ENCODE measurements around the gene PLTP. TPM values are rescaled to one million over a fixed set of nuclear protein-coding genes. Genes with fewer than 3 reads are reported as not detected.
"Not testable (repeated sequence)": the region's sequence is repeated elsewhere in the genome, so short reads cannot be mapped to it uniquely, and the experiment has no call there.

Gene PLTP
- total RNA-seq, 1 donor from 2014 or later = 95.4 TPM

GRCh38 chr20:45946149-45946970 lies 34.4 kb upstream of the PLTP start:
- no peak for DNase-seq (ENCODE audit: low spot score)
- intact Hi-C loops (cut with DNase I) = no loop called here
- peak; percentile 87 for ATAC-seq

DNA sequence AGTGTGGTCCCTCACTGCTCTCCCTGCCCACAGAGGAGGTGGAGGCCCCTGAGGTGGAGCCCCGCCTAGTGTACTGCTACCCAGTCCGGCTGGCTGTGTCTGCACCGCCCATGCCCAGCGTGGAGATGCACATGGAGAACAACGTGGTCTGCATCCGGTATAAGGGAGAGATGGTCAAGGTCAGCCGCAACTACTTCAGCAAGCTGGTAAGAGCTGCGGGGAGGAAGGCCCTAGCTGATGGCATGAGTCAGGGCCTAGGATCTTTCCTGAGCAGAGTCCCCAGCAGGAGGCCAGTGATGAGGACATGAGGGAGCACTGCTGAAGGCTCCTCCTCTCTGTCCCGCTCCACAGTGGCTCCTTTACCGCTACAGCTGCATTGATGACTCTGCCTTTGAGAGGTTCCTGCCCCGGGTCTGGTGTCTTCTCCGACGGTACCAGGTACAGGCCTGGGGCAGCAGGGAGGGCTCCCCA lies 33.8 kb upstream of the PLTP start:
- intact Hi-C loops (cut with DNase I) = no loop called here
- ATAC-seq (peak; percentile 7), DNase-seq (ENCODE audit: low spot score) (no peak)

DNA sequence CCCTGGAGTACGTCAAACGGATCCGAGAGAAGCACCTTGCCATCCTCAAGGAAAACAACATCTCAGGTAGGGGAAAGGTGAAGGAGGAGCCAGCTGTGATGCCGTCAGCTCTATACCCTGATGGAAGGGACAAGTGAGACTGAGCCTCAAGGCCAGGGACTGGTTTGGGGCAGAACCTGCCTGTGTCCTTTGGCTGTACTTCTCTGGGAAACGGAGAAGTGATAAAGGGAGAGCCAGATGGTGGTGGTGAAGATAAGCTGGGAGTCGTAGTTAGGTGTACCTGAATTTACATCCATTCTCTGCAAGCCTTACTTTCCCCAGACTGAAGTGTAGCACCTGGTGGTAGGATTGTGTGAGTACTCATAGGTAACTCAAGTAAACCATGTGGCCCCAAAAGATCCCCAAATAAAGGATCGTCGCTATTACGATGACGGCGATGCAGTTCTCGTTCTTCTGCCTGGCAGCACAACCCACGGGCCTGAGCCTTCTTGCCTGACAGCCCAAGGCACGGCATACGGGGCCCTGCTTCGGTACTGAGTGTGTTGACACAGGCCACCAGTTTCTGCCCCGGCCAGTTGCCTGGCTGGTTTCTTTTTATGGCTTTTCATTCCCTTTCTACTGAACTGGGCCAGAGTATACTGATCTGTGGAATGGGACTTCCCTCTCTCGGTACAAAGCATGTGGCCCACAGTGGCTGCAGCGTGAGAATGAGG lies 33.2 kb upstream of the PLTP start:
- intact Hi-C loops (cut with DNase I) = no loop called here
- DNase-seq (ENCODE audit: low spot score) = no peak

DNA sequence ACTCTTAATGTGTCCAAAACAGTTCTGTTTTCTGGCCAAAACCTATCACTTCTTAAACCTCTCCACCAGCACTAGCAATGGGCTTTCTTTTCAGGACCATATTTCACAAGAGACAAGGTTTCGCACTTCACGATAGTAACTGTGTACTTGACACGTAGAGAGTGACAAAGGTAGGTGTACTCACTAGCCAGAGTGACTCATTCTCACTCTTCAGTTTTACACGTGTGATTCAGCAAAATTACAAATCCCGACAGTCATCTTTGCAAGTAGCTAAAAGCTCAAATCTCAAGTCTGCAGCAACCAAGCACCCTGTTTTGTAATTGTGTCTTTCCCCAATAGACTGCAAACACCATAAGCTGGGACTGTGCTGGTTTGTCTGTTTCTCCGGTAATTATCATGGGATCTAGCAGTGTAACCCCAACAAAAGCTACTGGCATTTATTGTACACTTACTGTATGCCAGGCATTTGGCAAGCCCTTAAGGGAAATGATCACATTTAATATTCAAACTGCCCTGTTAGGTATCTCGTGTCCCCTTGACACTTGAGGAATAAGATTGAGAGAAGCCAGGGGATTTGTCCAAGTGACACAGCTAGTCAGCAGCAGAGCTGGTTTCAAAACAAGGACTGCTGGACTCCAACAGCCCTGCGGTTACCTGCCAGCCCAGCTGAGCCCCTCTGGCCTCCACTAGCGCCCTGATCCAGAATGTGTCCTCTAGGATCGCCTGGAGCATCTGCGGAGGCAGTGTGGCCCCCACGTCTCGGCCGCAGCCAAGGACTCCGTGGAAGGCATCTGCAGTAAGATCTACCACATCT lies 32.4 kb upstream of the PLTP start:
- DNase-seq (ENCODE audit: low spot score) = no peak
- no peak for ATAC-seq
- intact Hi-C loops (cut with DNase I) = no loop called here

More for the DNA sequence above, 33.2 kb upstream of the PLTP start:
- ATAC-seq = no peak

- no peak for DNase-seq (ENCODE audit: low spot score)
- no peak for ATAC-seq
- intact Hi-C loops (cut with DNase I) = no loop called here
Measured at GRCh38 chr20:45943613-45944012, 31.7 kb upstream of the PLTP start.

- intact Hi-C loops (cut with DNase I) = no loop called here
- no peak for DNase-seq (ENCODE audit: low spot score)
- ATAC-seq = no peak
Measured at GRCh38 chr20:45940469-45940868, 28.5 kb upstream of the PLTP start.

DNA sequence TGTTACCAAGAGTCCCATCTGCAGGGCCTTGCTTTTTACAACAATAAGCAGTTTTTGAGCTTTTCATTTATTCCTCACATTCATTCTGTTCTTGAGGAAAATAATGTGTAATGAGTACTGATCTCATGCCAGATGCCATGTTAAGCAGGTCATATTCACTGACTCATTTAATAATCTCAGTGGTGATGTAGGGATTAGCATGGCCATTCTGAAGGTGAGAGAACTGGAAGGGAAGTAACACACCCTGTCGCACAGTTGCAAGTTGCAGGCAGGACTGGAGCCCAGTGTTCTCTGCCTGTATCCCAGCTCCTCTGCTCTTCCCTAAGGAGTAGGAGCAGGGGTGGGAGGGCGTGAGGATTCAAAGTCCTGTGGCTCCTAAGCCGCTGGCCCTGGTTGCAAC lies 28.1 kb upstream of the PLTP start:
- DNase-seq (ENCODE audit: low spot score) (no peak), ATAC-seq (no peak)
- intact Hi-C loops (cut with DNase I) = no loop called here

DNA sequence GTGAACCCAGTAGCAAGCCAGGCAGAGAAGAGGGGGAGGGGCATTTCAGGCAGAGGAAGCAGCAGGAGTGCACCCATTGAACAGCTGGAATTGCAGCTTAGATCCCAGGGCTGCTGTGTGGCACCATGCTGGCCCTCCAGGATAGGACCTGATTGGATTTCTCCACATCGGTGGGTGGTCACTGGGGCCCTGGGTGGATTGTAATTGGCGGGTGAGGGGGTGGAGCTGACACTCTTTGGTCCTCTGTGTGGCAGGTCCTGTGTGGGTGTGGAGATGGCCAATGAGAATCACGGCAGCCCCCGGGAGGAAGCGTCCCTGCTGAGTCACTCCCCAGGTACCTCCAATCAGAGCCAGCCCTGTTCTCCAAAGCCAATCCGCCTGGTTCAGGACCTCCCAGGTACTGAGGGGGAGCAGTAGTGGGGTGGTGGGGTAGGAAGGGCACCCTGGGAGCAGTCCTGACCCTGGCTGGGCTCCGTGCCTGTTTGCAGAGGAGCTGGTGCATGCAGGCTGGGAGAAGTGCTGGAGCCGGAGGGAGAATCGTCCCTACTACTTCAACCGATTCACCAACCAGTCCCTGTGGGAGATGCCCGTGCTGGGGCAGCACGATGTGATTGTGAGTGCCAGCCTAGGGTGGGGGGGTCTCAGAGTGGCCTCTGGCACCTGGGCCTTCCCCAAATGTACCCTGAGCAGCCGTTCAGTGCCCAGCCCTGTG lies 26.9 kb upstream of the PLTP start:
- intact Hi-C loops (cut with DNase I) = no loop called here
- ATAC-seq = no peak
- DNase-seq (ENCODE audit: low spot score) = no peak

DNA sequence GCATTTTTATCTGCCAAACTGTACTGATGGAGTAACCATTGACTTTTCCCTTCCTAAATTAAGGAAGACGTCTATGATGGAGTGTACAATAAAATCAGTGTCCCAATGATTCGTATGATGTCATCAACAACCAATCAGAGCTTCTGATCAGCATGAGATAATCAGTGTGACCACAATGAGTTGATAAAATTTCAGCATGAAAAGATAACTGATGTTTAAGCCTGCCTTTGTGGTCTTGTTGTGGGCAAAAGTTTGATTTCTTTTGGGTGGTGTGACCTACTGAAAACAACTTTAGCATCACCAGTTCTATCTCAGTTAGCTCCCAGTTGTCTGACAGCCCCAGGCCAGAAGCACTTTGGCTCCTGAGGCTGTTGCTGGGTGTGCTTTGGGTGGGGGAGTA lies 25.8 kb upstream of the PLTP start:
- DNase-seq (ENCODE audit: low spot score) (no peak), ATAC-seq (no peak)
- intact Hi-C loops (cut with DNase I) = no loop called here

GRCh38 chr20:45935416-45936046 lies 23.6 kb upstream of the PLTP start:
- DNase-seq (ENCODE audit: low spot score) (no peak), ATAC-seq (peak; percentile 38)
- intact Hi-C loops (cut with DNase I) = no loop called here

GRCh38 chr20:45934586-45935415 lies 22.8 kb upstream of the PLTP start, which contains the start of gene PCIF1:
Gene PCIF1, plus strand, starts transcription at chr20:45934683. Its CDS starts 4,317 bp downstream, at chr20:45939000.
- ATAC-seq (peak; percentile 93), DNase-seq (ENCODE audit: low spot score) (peak; percentile 99)
- intact Hi-C loops (cut with DNase I) = no loop called here

DNA sequence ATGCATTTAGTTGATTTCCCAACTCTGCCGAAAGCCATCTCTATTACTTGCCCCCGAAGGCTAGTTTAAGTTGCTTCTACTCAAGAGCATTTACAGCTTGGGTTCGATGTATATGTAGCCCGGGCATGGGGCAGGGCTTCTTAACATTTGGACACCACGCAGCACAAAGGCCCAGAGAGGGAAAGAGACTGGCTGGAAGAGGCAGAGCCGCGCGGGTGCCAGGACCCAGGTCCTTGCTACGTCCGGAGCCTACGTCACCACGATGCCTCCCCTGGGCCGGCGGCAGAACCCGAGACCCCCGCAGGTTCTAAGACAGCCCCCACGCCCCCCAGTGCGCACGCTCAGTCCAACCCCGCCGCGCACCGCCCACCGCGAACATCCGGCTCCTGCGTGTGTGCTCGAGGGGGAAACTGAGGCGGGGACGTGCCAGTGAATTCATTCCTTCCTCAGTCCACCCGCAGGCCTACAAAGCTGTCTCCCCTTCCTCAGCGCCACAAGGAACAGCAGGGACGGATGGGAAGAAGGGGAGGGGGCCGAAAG lies 22.2 kb upstream of the PLTP start:
- peak; percentile 89 for DNase-seq (ENCODE audit: low spot score)
- ATAC-seq = peak; percentile 57
- intact Hi-C loops (cut with DNase I) = no loop called here

DNA sequence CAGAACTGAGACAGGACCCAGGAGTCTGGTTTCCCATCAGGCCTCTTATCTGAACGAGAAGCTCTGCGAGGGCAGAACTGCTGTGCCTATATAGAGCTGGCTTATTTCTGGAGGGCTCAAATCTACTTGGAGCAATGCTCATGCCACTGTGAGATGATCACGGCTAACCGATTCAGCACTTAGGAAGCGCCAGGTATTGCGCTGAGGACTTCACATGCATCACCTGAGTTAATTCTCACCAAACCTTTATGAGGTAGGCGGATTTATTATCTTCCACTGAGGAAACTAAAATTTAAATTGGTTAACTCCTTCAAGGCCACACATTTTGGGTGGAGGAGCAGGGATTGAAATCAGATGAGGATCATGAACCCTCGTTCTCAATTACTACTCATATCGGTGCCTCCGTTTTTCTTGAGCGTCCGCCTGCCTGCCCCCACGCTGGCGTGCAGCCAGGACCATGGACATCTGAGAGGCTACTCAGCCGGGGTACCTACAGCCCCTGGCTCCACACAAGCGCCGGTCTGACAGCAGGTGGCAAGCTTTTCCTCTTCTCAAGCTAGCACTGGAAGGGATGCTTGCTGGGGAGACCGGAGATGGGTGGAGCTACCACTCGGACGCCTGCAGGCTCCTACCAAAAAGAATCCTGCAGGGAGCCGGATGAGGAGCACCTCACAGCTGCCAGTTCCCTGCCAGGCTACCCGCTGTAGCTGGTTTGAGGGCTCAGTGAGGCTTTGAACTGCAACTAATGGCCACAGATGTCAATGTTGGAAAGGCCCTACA lies 21.5 kb upstream of the PLTP start:
- DNase-seq (ENCODE audit: low spot score) (peak; percentile 83), ATAC-seq (peak; percentile 55)
- intact Hi-C loops (cut with DNase I) = no loop called here

DNA sequence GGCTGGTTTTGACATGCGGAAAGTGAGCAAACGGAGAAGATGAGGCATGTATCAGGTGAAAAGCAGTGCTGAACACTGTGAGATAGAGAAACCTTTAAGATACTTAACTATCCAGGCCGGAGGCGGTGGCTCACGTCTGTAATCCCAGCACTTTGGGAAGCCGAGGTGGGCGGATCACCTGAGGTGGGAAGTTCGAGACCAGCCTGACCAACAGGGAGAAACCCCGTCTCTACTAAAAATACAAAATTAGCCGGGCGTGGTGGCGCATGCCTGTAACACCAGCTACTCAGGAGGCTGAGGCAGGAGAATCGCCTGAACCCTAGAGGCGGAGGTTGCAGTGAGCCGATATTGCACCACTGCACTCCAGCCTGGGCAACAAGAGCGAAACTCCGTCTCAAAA lies 19.7 kb upstream of the PLTP start:
- DNase-seq (ENCODE audit: low spot score); intact Hi-C loops (cut with DNase I); ATAC-seq: not testable (repeated sequence)

- no peak for DNase-seq (ENCODE audit: low spot score)
- intact Hi-C loops (cut with DNase I) = no loop called here
- ATAC-seq = no peak
Measured at GRCh38 chr20:45927071-45927878, 15.3 kb upstream of the PLTP start.

GRCh38 chr20:45926731-45927070 lies 14.7 kb upstream of the PLTP start:
- intact Hi-C loops (cut with DNase I) = no loop called here
- DNase-seq (ENCODE audit: low spot score) (no peak), ATAC-seq (no peak)

All from sciatic nerve (tissue), 2 donors.